OCI-LY1 (cell line): ENCODE measurements around the gene LMO3.

ENCODE experiments used
- EZH2 ChIP-seq: fragments of 200-600 bp; sonication (generic), shearing (Covaris generic); IDR thresholded peaks from 2 replicates; pipeline ENCODE4 v1.8.0; 2017; ENCODE audit warnings: borderline replicate concordance, mixed run types, mild to moderate bottlenecking, antibody characterized with exemption, low read length, moderate library complexity, mixed read lengths
- TF ChIP-seq, protein P1 (sequence below): fragments of 200-600 bp; sonication (generic), shearing (Covaris generic); IDR thresholded peaks from 2 replicates; pipeline ENCODE4 v1.5.1; 2017; ENCODE audit warnings: mild to moderate bottlenecking, antibody characterized with exemption, low read length, moderate library complexity, mixed read lengths

DNA sequence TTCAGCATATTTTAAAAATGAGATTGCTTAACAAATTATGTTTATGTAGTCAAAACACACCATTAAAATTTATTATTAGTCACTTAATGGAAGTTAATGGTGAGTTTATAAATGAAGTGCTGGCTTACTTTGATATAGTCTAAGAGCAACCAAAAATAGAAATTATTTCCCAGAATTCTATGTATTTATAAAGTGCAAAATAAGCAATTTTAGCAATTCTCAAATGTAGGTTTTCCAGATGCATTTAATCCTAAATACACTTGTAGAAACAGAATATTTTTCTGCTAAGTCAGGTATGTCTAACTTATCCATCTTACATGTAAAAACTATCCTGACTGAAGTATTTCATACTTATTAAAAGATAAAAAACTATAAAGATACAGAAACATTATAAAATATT, 11.2 kb downstream of the LMO3 start:
- TF ChIP-seq, protein P1, sequence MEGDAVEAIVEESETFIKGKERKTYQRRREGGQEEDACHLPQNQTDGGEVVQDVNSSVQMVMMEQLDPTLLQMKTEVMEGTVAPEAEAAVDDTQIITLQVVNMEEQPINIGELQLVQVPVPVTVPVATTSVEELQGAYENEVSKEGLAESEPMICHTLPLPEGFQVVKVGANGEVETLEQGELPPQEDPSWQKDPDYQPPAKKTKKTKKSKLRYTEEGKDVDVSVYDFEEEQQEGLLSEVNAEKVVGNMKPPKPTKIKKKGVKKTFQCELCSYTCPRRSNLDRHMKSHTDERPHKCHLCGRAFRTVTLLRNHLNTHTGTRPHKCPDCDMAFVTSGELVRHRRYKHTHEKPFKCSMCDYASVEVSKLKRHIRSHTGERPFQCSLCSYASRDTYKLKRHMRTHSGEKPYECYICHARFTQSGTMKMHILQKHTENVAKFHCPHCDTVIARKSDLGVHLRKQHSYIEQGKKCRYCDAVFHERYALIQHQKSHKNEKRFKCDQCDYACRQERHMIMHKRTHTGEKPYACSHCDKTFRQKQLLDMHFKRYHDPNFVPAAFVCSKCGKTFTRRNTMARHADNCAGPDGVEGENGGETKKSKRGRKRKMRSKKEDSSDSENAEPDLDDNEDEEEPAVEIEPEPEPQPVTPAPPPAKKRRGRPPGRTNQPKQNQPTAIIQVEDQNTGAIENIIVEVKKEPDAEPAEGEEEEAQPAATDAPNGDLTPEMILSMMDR, result no peak
- no peak for TF ChIP-seq EZH2
